Neural cell (in vitro differentiated cells): ENCODE data around the gene PROCA1. TPM values are rescaled to one million over a fixed set of nuclear protein-coding genes. Genes with fewer than 3 reads are reported as not detected.

Source experiments
- H2AFZ ChIP-seq: fragments of 200-600, 300-800 bp; sonication (generic), shearing (Covaris generic); 2 replicates; pipeline ENCODE4 v1.6.0; 2014; ENCODE audit warnings: low read depth, mild to moderate bottlenecking, antibody characterized with exemption, low read length, moderate library complexity
- H3F3A ChIP-seq: fragments of 200-600 bp; shearing (Covaris generic); 2 replicates; pipeline ENCODE4 v1.6.1; 2016; ENCODE audit warnings: mild to moderate bottlenecking, moderate library complexity, mixed read lengths, antibody characterized with exemption, low read length; ENCODE audit not compliant: insufficient read depth, poor library complexity, severe bottlenecking
- H3K27ac ChIP-seq: fragments of 200-600, 300-800 bp; sonication (generic), shearing (Covaris generic); 2 replicates; pipeline ENCODE4 v1.5.1; 2014; ENCODE audit warnings: mild to moderate bottlenecking, low read length, moderate library complexity
- H3K27me3 ChIP-seq: fragments of 300-800, 200-600 bp; sonication (generic), shearing (Covaris generic); 2 replicates; pipeline ENCODE4 v1.6.0; 2014; ENCODE audit warnings: mild to moderate bottlenecking, low read depth, low read length, moderate library complexity; ENCODE audit not compliant: insufficient read depth
- H3K36me3 ChIP-seq: fragments of 300-800, 200-600 bp; sonication (generic), shearing (Covaris generic); 2 replicates; pipeline ENCODE4 v1.5.1; 2014; ENCODE audit warnings: mild to moderate bottlenecking, antibody characterized with exemption, low read length, moderate library complexity; ENCODE audit not compliant: insufficient read depth
- H3K4me2 ChIP-seq: fragments of 300-800, 200-600 bp; sonication (generic), shearing (Covaris generic); 2 replicates; pipeline ENCODE4 v1.6.0; 2014; ENCODE audit warnings: mild to moderate bottlenecking, low read length
- H3K4me3 ChIP-seq: fragments of 300-800, 200-600 bp; sonication (generic), shearing (Covaris generic); 2 replicates; pipeline ENCODE4 v1.5.1; 2014; ENCODE audit warnings: mild to moderate bottlenecking, low read length, moderate library complexity
- H3K79me2 ChIP-seq: fragments of 200-600 bp; shearing (Covaris generic); replicated peaks from 2 replicates; pipeline ENCODE4 v1.6.0; 2014; ENCODE audit warnings: mild to moderate bottlenecking, low read length, moderate library complexity; ENCODE audit not compliant: insufficient read depth
- H3K9ac ChIP-seq: fragments of 300-800, 200-600 bp; sonication (generic), shearing (Covaris generic); 2 replicates; pipeline ENCODE4 v1.6.1; 2016; ENCODE audit warnings: mild to moderate bottlenecking, low read length, mixed read lengths
- H3K9me2 ChIP-seq: fragments of 200-600 bp; shearing (Covaris generic); 2 replicates; pipeline ENCODE4 v1.6.1; 2016; ENCODE audit warnings: mild to moderate bottlenecking, low read length, mixed read lengths; ENCODE audit not compliant: insufficient read depth
- H3K9me3 ChIP-seq: fragments of 200-600, 300-800 bp; sonication (generic), shearing (Covaris generic); 2 replicates; pipeline ENCODE4 v1.6.1; 2016; ENCODE audit warnings: mild to moderate bottlenecking, mixed run types, low read length, moderate library complexity, mixed read lengths
- H4K20me1 ChIP-seq: fragments of 200-600 bp; shearing (Covaris generic); 2 replicates; pipeline ENCODE4 v1.6.1; 2016; ENCODE audit warnings: mild to moderate bottlenecking, mixed run types; ENCODE audit not compliant: insufficient read depth
- CTCF ChIP-seq: fragments of 450-650 bp; IDR thresholded peaks from 2 replicates; pipeline ENCODE4 v1.5.1; 2014; ENCODE audit warnings: antibody characterized with exemption, mild to moderate bottlenecking, moderate library complexity; ENCODE audit not compliant: poor library complexity, severe bottlenecking
- EP300 ChIP-seq: fragments of 450-650 bp; conservative IDR thresholded peaks from 2 replicates; pipeline ENCODE4 v1.6.1; 2014; ENCODE audit warnings: antibody characterized with exemption, mild to moderate bottlenecking, moderate library complexity; ENCODE audit not compliant: poor library complexity, severe bottlenecking
- EZH2 ChIP-seq: fragments of 200-600, 300-800 bp; shearing (Covaris generic), sonication (generic); IDR thresholded peaks from 2 replicates; pipeline ENCODE4 v1.6.1; 2014; ENCODE audit warnings: antibody characterized with exemption, low read length, borderline replicate concordance, mild to moderate bottlenecking; ENCODE audit not compliant: insufficient read depth, poor library complexity, severe bottlenecking
- MXI1 ChIP-seq: fragments of 450-650 bp; conservative IDR thresholded peaks from 2 replicates; pipeline ENCODE4 v1.6.1; 2014; ENCODE audit warnings: antibody characterized with exemption, mild to moderate bottlenecking; ENCODE audit not compliant: poor library complexity, severe bottlenecking
- POLR2AphosphoS5 ChIP-seq: IDR thresholded peaks from 2 replicates; pipeline ENCODE4 v1.6.1; 2012
- RAD21 ChIP-seq: fragments of 450-650 bp; conservative IDR thresholded peaks from 2 replicates; pipeline ENCODE4 v1.6.1; 2014; ENCODE audit warnings: antibody characterized with exemption, mild to moderate bottlenecking, moderate library complexity
- REST ChIP-seq: IDR thresholded peaks from 2 replicates; pipeline ENCODE4 v1.6.1; 2012; ENCODE audit warnings: borderline replicate concordance
- SMC3 ChIP-seq: fragments of 450-650 bp; conservative IDR thresholded peaks from 2 replicates; pipeline ENCODE4 v1.6.1; 2014; ENCODE audit warnings: antibody characterized with exemption, mild to moderate bottlenecking, moderate library complexity; ENCODE audit not compliant: poor library complexity
- TAF1 ChIP-seq: IDR thresholded peaks from 2 replicates; pipeline ENCODE4 v1.6.1; 2012; ENCODE audit warnings: low read depth
- polyA plus RNA-seq: library from polyadenylated mRNA; depleted of rRNA; stranded (reverse); fragments of >200 nt; gene quantifications from 2 replicates; pipeline ENCODE4 v1.2.3, GENCODE V29; 2014

Gene PROCA1
- polyA plus RNA-seq, 1 donor from 2014 or later, result 20.7 TPM

GRCh38 chr17:28726627-28727491 lies 15.2 kb upstream of the PROCA1 start:
- H3K9me3 ChIP-seq, result no peaks in the 10 kb centered on the region
- peak overlapping the region; percentile 94 for H3K4me2 ChIP-seq
- H3K27ac ChIP-seq, result no peak overlapping the region
- H3K79me2 ChIP-seq, result no peaks in the 10 kb centered on the region
- no peaks in the 10 kb centered on the region for H3K9me2 ChIP-seq
- H3K4me3 ChIP-seq, result peak overlapping the region; percentile 93
- H2AFZ ChIP-seq, result no peak overlapping the region
- TF ChIP-seq EP300 (no peak), TAF1 (no peak), RAD21 (peak; percentile 97), REST (no peak), CTCF (peak; percentile 98), POLR2AphosphoS5 (no peak), SMC3 (peak; percentile 84), EZH2 (no peak), MXI1 (peak; percentile 56)
- H3F3A ChIP-seq, result no peaks in the 10 kb centered on the region
- peak overlapping the region; percentile 39 for H3K9ac ChIP-seq
- H3K27me3 ChIP-seq, result peaks cover 4% of the 10 kb centered on the region
- no peaks in the 10 kb centered on the region for H4K20me1 ChIP-seq
- H3K36me3 ChIP-seq, result no peaks in the 10 kb centered on the region

- no peaks in the 10 kb centered on the region for H3K36me3 ChIP-seq
- no peak within 1 kb of the TSS for H2AFZ ChIP-seq
- H3K9me2 ChIP-seq, result no peaks in the 10 kb centered on the region
- peak within 1 kb of the TSS; percentile 42 for H3K9ac ChIP-seq
- peak within 1 kb of the TSS; percentile 93 for H3K4me3 ChIP-seq
- H3K4me2 ChIP-seq, result peak within 1 kb of the TSS; percentile 94
- TF ChIP-seq REST, result no peak
- no peak for TF ChIP-seq RAD21
- TF ChIP-seq EP300, result no peak
- no peak for TF ChIP-seq SMC3
- no peak for TF ChIP-seq POLR2AphosphoS5
- no peak for TF ChIP-seq MXI1
- no peak for TF ChIP-seq CTCF
- TF ChIP-seq TAF1, result no peak
- TF ChIP-seq EZH2, result no peak
- no peaks in the 10 kb centered on the region for H3F3A ChIP-seq
- H4K20me1 ChIP-seq, result no peaks in the 10 kb centered on the region
- peaks cover 5% of the 10 kb centered on the region for H3K79me2 ChIP-seq
- no peak within 1 kb of the TSS for H3K27ac ChIP-seq
- peaks cover 4% of the 10 kb centered on the region for H3K27me3 ChIP-seq
- H3K9me3 ChIP-seq, result no peaks in the 10 kb centered on the region
Observed at GRCh38 chr17:28726226-28726626, 14.5 kb upstream of the PROCA1 start, which contains the start of gene TLCD1. TSS of gene TLCD1 (minus strand) at chr17:28726233. CDS start at chr17:28726097, 136 bp downstream.
